ENCODE data around the gene ADGRL1.

DNA sequence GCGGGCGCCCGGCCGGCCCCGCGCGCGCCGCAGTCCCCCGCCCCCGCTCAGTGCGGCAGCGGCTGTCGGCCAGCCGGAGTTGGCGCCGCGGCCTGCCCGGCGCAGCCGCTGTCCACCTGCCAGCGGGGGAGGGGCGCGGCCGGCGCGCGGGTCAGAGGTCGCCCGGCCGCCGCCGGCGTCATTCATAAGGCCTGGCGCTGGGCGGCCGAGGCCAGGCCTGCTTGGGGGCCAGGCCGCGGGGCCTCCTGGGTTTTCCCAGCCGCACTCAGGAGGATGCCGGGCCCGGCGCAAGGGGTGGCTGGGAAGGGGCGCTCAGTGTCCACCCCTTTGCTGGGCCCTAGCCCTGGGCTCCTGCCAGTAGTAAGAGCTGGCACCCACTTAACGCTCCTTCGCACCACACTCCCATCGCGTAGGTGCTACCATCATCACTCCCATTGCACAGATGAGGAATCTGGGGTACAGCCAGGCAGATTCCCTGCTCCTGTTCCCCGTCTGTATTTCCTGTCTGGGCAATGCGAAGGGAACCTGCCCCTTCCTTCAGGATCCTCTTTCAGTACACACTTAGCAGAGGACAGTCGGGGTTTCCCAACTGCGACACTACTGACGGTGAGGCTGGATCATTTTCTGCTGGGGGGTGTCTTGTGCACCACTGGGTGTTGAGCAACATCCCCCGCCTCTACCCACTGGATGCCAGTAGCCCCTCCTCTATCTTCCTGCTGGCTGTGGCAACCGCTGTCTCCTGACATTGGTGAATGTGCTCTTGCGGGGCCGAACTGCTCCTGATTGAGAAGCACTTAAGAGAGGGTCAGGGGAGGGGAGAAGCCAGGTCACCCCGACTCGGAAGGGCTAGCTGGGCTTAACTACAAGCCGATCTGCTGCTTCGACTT is 87.6 kb downstream of the ADGRL1 start:
- no peak for TF ChIP-seq BACH2 (CRISPR knock-in tag; IDR thresholded peaks at IDR 0.05; ENCODE audit: borderline replicate concordance)
- TF ChIP-seq, protein P1, sequence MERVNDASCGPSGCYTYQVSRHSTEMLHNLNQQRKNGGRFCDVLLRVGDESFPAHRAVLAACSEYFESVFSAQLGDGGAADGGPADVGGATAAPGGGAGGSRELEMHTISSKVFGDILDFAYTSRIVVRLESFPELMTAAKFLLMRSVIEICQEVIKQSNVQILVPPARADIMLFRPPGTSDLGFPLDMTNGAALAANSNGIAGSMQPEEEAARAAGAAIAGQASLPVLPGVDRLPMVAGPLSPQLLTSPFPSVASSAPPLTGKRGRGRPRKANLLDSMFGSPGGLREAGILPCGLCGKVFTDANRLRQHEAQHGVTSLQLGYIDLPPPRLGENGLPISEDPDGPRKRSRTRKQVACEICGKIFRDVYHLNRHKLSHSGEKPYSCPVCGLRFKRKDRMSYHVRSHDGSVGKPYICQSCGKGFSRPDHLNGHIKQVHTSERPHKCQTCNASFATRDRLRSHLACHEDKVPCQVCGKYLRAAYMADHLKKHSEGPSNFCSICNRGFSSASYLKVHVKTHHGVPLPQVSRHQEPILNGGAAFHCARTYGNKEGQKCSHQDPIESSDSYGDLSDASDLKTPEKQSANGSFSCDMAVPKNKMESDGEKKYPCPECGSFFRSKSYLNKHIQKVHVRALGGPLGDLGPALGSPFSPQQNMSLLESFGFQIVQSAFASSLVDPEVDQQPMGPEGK (CRISPR knock-in tag; IDR thresholded peaks at IDR 0.05; ENCODE audit: borderline replicate concordance) = no peak; the same call in 1 of the 2 replicates
- TF ChIP-seq ARNTL (CRISPR knock-in tag; IDR thresholded peaks at IDR 0.05; ENCODE audit: borderline replicate concordance, low read depth) = no peak
- no peak for TF ChIP-seq ZNF565 (CRISPR knock-in tag; conservative IDR thresholded peaks at IDR 0.05; ENCODE audit: low read depth)
- TF ChIP-seq TCF4 (CRISPR knock-in tag; IDR thresholded peaks at IDR 0.05; ENCODE audit: borderline replicate concordance) = no peak
- no peak for TF ChIP-seq ZNF70 (CRISPR knock-in tag; IDR thresholded peaks at IDR 0.05)
- TF ChIP-seq, protein P2, sequence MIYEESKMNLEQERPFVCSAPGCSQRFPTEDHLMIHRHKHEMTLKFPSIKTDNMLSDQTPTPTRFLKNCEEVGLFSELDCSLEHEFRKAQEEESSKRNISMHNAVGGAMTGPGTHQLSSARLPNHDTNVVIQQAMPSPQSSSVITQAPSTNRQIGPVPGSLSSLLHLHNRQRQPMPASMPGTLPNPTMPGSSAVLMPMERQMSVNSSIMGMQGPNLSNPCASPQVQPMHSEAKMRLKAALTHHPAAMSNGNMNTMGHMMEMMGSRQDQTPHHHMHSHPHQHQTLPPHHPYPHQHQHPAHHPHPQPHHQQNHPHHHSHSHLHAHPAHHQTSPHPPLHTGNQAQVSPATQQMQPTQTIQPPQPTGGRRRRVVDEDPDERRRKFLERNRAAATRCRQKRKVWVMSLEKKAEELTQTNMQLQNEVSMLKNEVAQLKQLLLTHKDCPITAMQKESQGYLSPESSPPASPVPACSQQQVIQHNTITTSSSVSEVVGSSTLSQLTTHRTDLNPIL (CRISPR knock-in tag; IDR thresholded peaks at IDR 0.05; ENCODE audit: low read depth) = no peak
- TF ChIP-seq ESRRG (CRISPR knock-in tag; IDR thresholded peaks at IDR 0.05) = no peak
- no peak for TF ChIP-seq ZFP3 (CRISPR knock-in tag; IDR thresholded peaks at IDR 0.05)
- no peak for TF ChIP-seq OSR1 (CRISPR knock-in tag; IDR thresholded peaks at IDR 0.05)
- no peak for TF ChIP-seq TOX (CRISPR knock-in tag; IDR thresholded peaks at IDR 0.05; ENCODE audit: borderline replicate concordance)
- TF ChIP-seq, protein P3, sequence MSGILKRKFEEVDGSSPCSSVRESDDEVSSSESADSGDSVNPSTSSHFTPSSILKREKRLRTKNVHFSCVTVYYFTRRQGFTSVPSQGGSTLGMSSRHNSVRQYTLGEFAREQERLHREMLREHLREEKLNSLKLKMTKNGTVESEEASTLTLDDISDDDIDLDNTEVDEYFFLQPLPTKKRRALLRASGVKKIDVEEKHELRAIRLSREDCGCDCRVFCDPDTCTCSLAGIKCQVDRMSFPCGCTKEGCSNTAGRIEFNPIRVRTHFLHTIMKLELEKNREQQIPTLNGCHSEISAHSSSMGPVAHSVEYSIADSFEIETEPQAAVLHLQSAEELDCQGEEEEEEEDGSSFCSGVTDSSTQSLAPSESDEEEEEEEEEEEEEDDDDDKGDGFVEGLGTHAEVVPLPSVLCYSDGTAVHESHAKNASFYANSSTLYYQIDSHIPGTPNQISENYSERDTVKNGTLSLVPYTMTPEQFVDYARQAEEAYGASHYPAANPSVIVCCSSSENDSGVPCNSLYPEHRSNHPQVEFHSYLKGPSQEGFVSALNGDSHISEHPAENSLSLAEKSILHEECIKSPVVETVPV (CRISPR knock-in tag; IDR thresholded peaks at IDR 0.05) = no peak
- no peak for TF ChIP-seq ZFP30 (CRISPR knock-in tag; IDR thresholded peaks at IDR 0.05)
- TF ChIP-seq, protein P4, sequence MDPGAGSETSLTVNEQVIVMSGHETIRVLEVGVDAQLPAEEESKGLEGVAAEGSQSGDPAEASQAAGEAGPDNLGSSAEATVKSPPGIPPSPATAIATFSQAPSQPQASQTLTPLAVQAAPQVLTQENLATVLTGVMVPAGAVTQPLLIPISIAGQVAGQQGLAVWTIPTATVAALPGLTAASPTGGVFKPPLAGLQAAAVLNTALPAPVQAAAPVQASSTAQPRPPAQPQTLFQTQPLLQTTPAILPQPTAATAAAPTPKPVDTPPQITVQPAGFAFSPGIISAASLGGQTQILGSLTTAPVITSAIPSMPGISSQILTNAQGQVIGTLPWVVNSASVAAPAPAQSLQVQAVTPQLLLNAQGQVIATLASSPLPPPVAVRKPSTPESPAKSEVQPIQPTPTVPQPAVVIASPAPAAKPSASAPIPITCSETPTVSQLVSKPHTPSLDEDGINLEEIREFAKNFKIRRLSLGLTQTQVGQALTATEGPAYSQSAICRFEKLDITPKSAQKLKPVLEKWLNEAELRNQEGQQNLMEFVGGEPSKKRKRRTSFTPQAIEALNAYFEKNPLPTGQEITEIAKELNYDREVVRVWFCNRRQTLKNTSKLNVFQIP (CRISPR knock-in tag; IDR thresholded peaks at IDR 0.05; ENCODE audit: borderline replicate concordance, low read depth) = no peak
